HG03521 (cell line): ENCODE results near the gene PRTFDC1.
"Not testable (repeated sequence)": the region's sequence is repeated elsewhere in the genome, so short reads cannot be mapped to it uniquely, and the experiment has no call there.

Experiments
- ATAC-seq: cut with Tn5 transposase; IDR thresholded peaks from one replicate; pipeline ENCODE4 v1.9.1; 2021; ENCODE audit warnings: mild to moderate bottlenecking, moderate library complexity; ENCODE audit not compliant: unreplicated experiment

Gene PRTFDC1

GRCh38 chr10:24935504-24936292, 16.7 kb downstream of the PRTFDC1 start:
- no peak for ATAC-seq

DNA sequence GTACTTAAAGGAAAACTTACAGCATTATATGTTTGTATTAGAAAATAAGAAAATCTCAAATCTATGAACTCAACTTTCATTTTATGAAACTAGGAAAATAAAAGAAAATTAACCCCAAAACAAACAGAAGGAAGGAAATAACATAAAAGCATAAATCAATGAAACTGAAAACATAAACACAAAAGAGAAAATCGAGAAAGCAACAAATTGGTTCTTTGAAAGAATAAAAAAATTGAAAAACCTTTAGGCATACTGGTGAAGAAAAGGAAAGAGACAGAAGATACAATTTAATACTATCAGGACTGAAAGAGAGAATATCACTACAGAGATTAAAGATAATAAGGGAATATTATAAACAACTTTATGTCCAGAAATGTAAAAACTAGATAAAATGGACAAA, 21.2 kb downstream of the PRTFDC1 start:
- no peak for ATAC-seq

GRCh38 chr10:24930427-24930826, 22.0 kb downstream of the PRTFDC1 start:
- no peak for ATAC-seq

- ATAC-seq = no peak
These were observed 22.5 kb downstream of the PRTFDC1 start for GRCh38 chr10:24929904-24930303.

GRCh38 chr10:24929056-24929544, 23.3 kb downstream of the PRTFDC1 start:
- ATAC-seq = no peak

DNA sequence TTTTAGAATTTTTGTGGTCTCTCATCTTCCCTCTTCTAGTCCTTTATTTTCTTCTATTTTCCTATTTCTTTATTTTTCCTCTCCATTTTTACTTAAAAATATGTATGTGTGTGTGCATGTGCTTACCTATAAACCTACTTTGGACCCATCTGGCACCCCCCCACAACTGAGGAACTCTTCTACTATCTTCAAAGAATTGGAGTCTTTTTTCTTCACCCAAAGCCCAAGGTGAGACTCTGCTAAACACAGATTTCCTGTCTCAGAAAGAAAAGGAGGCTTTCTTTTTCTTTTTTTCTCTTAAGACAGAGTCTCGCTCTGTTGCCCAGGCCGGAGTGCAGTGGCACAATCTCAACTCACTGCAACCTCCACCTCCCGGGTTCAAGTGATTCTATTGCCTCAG, 24.2 kb downstream of the PRTFDC1 start:
- ATAC-seq = no peak

DNA sequence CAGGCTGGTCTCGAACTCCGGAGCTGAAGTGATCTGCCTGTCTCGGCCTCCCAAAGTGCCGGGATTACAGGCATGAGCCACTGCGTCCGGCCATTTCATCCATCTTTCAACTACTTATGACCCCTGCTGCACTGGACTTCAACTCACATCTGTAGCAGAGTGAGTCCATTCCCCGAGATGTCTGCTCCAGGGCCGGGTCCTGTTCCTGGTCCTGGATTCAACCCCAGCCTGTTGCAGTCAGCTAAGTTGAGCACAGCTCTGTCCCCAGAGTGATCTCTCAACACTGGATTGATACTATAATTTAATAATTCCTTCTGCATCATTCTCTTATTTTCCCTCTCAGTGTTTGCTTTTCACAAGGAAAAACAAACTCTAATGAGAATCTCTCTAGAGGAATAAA, 25.8 kb downstream of the PRTFDC1 start:
- no peak for ATAC-seq

- ATAC-seq = no peak
These were observed 26.6 kb downstream of the PRTFDC1 start for GRCh38 chr10:24925799-24926198.

DNA sequence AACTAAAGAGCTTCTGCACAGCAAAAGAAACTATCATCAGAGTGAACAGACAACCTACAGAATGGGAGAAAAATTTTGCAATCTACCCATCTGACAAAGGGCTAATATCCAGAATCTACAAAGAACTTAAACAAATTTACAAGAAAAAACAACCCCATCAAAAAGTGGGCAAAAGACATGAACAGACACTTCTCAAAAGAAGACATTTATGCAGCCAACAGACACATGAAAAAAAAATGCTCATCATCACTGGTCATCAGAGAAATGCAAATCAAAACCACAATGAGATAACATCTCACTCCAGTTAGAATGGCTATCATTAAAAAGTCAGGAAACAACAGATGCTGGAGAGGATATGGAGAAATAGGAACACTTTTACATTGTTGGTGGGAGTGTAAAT, 27.9 kb downstream of the PRTFDC1 start:
- ATAC-seq = not testable (repeated sequence)

DNA sequence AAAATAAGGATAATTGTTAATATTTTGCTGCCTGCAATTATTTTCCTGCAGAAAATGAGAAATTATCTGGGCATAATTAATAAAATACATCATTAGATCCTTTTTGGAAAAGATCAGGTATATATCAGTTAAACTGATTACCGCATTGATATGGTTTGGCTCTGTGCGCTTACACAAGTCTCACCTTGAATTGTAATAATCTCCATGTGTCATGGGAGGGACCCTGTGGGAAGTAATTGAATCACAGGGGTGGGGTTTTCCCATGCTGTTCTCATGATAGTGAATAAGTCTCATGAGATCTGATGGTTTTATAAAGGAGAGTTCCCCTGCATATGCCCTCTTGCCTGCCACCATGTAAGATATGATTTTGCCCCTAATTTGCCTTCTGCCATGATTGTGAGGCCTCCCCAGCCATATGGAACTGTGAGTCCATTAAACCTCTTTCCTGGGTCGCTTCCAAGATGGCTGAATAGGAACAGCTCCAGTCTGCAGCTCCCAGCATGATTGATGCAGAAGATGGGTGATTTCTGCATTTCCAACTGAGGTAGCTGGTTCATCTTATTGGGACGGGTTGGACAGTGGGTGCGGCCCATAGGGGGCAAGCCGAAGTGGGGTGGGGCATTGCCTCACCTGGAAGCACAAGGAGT, 30.1 kb downstream of the PRTFDC1 start:
- ATAC-seq = not testable (repeated sequence)

DNA sequence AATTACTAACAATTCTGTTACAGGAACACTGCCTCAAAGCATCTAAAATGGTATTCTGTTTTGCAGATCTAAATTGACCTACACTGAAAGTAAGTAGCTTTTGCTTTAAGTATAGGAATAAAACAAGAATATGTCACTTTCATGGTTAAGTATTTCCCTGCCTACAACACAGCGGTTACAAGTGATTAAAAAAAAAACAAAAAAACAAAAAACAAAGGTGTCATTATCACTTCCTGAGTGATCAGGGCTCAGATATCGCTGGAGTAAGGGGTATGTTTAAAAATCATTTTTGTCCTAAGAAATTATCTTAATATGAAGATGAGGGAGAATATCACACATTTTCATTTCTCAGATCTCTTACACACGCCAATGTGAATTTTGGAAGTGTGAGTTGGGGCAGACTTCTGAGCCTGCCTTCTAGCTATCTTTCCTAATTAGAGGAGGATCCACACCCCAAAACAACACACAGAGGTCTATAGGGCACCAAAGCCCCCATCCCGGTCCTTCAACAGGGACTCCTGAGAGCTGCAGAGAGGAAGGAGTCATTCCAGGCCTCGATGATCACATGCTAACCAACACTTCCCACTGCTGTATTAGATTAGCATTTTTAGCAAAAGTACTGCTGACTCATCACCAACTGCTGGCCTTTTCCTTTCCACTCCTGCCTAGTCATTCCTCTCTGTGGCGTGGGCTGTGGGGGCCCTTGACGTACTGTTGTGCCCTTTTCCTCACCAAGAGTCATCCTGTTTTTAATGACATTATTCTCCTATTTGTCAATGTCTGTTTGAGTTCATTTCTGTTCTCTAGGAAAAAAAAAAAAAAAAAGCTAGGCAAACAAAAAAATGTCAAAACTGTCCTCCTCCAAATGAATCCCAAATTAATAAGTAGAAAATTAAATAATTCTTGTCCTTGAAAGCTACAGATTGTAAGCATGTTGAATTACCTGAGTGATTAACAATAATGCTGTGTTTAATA, 31.2 kb downstream of the PRTFDC1 start:
- peak; percentile 64 for ATAC-seq

- not testable (repeated sequence) for ATAC-seq
These were observed 32.2 kb downstream of the PRTFDC1 start for GRCh38 chr10:24920192-24920591.

- not testable (repeated sequence) for ATAC-seq
These were observed 32.8 kb downstream of the PRTFDC1 start for GRCh38 chr10:24919629-24920028.

- ATAC-seq = no peak
These were observed 34.4 kb downstream of the PRTFDC1 start for GRCh38 chr10:24917979-24918378.

- no peak for ATAC-seq
These were observed 34.9 kb downstream of the PRTFDC1 start for GRCh38 chr10:24917493-24917892.

GRCh38 chr10:24916365-24916764, 36.0 kb downstream of the PRTFDC1 start:
- no peak for ATAC-seq

GRCh38 chr10:24915304-24915703, 37.1 kb downstream of the PRTFDC1 start:
- no peak for ATAC-seq

- ATAC-seq = no peak
These were observed 38.3 kb downstream of the PRTFDC1 start for GRCh38 chr10:24914148-24914547.

DNA sequence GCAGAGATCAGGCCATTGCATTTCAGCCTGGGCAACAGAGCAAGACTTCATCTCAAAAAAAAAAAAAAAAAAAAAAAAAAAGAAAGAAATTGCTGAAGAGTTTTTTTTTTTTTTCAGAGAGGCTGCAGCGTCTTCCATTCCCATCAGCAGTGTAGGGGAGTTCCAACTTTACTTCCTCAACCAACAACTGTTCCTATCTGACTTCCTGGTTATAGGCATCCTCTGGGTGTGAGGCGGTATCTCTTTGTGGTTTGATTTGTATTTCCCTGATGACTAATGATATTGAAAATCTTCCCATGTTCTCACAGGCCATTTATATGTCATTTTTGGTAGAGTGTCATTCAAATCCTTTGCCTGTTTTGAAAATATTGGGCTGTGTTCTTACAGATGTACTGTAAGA, 40.2 kb downstream of the PRTFDC1 start:
- ATAC-seq = no peak

GRCh38 chr10:24911029-24911428, 41.4 kb downstream of the PRTFDC1 start:
- ATAC-seq = no peak

DNA sequence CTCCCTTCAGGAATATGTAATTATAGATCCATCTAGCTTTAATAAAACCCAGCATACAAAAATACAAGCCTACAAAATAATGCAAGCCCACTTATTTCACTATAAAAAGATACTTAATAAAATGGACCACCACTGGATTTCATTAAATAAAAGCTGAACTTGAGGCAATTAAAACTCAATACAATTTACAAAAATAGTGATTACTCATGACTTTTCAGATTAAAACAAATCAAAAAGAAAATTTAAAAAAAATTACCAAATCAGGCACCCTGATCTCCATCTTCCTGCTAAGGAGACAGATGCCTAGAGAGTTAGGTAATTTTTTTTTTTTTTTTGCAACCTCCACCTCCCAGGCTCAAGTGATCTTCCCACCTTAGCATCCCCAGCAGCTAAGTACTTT, 41.8 kb downstream of the PRTFDC1 start:
- ATAC-seq = no peak
